GM20000 (cell line): ENCODE results near the gene PTPRN2.

Experiments
- DNase-seq: peaks from one replicate; pipeline ENCODE4 v3.0.0; 2012; ENCODE audit warnings: low spot score
- CTCF ChIP-seq: IDR thresholded peaks from 2 replicates; pipeline ENCODE4 v1.5.1; 2012; ENCODE audit warnings: mild to moderate bottlenecking, control low read depth; ENCODE audit errors: extremely low read depth, missing control alignments

Gene PTPRN2

GRCh38 chr7:157827045-157827862 is 760.4 kb downstream of the PTPRN2 start:
- TF ChIP-seq CTCF, result no peak
- no peak for DNase-seq

- no peak for TF ChIP-seq CTCF
- DNase-seq, result no peak
Measured at GRCh38 chr7:157826566-157826965, 761.1 kb downstream of the PTPRN2 start.

GRCh38 chr7:157825325-157825724 is 762.3 kb downstream of the PTPRN2 start:
- no peak for TF ChIP-seq CTCF
- no peak for DNase-seq

GRCh38 chr7:157824819-157825121 is 762.9 kb downstream of the PTPRN2 start:
- no peak for TF ChIP-seq CTCF

GRCh38 chr7:157824011-157824818 is 763.4 kb downstream of the PTPRN2 start:
- DNase-seq, result no peak
- no peak for TF ChIP-seq CTCF

More at GRCh38 chr7:157824819-157825121, 762.9 kb downstream of the PTPRN2 start:
- no peak for DNase-seq

- TF ChIP-seq CTCF, result no peak
- no peak for DNase-seq
Measured at GRCh38 chr7:157822688-157823031, 765.0 kb downstream of the PTPRN2 start.

- no peak for TF ChIP-seq CTCF
- no peak for DNase-seq
Measured at GRCh38 chr7:157821959-157822687, 765.5 kb downstream of the PTPRN2 start.
